Esophagus squamous epithelium (tissue), 5 donors: ENCODE data around the gene TTC28. TPM values are rescaled to one million over a fixed set of nuclear protein-coding genes. Genes with fewer than 3 reads are reported as not detected.

ENCODE experiments used
- DNase-seq: peaks from one replicate; lab custom pipeline; 2025; lab: John Stamatoyannopoulos, UW
- H3K27ac ChIP-seq, 4 donors: fragments of 200-600 bp; sonication (generic); one replicate each; pipeline ENCODE4 v1.5.1; 2016 to 2019; ENCODE audit warnings: mild to moderate bottlenecking in 1 of 4
- H3K27me3 ChIP-seq, 4 donors: fragments of 200-600 bp; sonication (generic); 1 replicate in 3 of 4; 2 replicates in 1 of 4; pipeline versions ENCODE4 v1.5.1 to v1.6.0; 2017 to 2021; ENCODE audit warnings: antibody characterized with exemption in 1 of 4
- H3K36me3 ChIP-seq, 3 donors: fragments of 200-600 bp; sonication (generic); one replicate each; pipeline ENCODE4 v1.5.1; 2016 to 2019
- H3K4me1 ChIP-seq, 3 donors: fragments of 200-600 bp; sonication (generic); one replicate each; pipeline ENCODE4 v1.5.1; 2017 to 2019
- H3K4me3 ChIP-seq, 4 donors: fragments of 200-600 bp; sonication (generic); 1 replicate in 3 of 4; 2 replicates in 1 of 4; pipeline ENCODE4 v1.5.1; 2016 to 2019; ENCODE audit warnings: mild to moderate bottlenecking in 2 of 4, moderate library complexity in 1 of 4
- H3K9me3 ChIP-seq, 3 donors: fragments of 200-600 bp; sonication (generic); one replicate each; pipeline ENCODE4 v1.5.1; 2016 to 2019
- POLR2A ChIP-seq, 4 donors: fragments of 450-650 bp; IDR thresholded peaks; one replicate each; pipeline ENCODE4 v1.6.1; 2017; ENCODE audit warnings: antibody characterized with exemption in 4 of 4, mild to moderate bottlenecking in 4 of 4, moderate library complexity in 3 of 4
- WGBS, 2 donors: methylation state at CpG; one replicate each; pipeline ENCODE4 v1.1.5; 2018; 5-methylcytosine and 5-hydroxymethylcytosine counted together
- intact Hi-C: fragments of 100-400 bp; cut with DNase I; formaldehyde crosslinking; loops from one replicate; pipeline ENCODE4 v1.15.0; 2022
- total RNA-seq, 4 donors: library from RNA; depleted of rRNA; stranded (reverse); fragments of >200 nt; gene quantifications; one replicate each; pipeline ENCODE4 v1.1.0, GENCODE V29; 2016
- TF ChIP-seq, protein P1 (sequence below), 6 experiments: fragments of 450-650 bp in 4 of 6; fragments of 200-600 bp in 2 of 6; sonication (generic) in 2 of 6; IDR thresholded peaks; one replicate each; pipeline ENCODE4 v1.5.1; 2016 to 2019; ENCODE audit warnings: antibody characterized with exemption in 6 of 6, mild to moderate bottlenecking in 4 of 6, moderate library complexity in 4 of 6
- donor health status: DM: yes; HTN: yes; CAD: no.

The TTC28 gene
- total RNA-seq, 4 donors from 2014 or later: 6.0 to 21.4 (median 7.7) TPM

DNA sequence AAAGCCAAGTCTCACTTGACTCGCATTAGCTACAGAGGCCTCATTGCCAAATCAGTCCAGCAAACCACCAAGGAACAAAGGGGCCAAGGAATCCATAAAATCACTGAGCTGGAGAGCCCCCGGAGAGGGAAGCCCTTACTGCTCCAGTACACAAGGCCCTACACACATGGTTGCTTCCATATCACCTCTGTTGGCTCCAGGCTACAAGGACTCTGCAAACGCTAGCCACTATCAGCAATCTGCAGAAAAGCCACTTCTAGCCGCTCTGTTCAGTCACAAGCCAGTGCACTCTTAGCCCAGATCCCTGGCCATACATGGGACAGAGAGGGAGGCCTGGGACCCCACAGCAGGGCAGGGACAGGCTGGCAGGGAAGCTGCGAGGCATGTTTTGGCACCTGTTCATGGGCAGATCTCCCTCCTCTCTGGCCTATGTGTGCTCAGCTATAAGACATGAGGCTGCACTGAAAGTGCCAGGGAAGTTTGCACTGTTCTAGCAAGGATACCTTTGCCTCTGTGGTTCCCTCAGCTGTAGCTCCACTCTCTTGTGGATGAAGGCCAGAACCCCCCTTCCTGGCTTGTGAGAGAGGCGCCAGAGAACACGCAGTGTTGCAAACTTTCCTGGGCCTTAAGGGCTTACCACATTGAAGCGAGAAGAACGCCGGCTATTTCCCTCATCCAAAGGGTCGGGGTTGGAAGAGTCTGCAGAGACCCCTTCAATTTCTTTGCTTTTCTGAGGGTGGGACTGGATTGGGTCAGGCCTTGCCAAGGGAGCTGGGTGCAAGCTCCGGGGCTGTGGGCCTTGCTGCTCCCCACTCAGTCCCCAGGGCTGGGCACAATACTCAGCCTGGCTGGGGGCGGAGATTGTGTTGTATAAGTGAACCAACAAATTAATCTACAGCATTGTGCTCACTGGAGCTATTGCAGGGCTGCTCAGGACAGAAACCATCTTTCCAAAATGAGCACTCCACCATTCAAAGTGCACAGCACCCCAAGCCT is 651.9 kb downstream of the TTC28 start:
- Histone ChIP-seq H3K36me3 (no peaks in the 10 kb centered on the region), H3K4me3 (no peak overlapping the region), H3K9me3 (no peaks in the 10 kb centered on the region), H3K4me1 (peaks cover 28 to 74% (median 31%) of the 10 kb centered on the region in 3 donors), H3K27me3 (no peaks in the 10 kb centered on the region), H3K27ac (peak overlapping the region in 3 of 4 donors; percentile 59 to 76 (median 68))
- 56 to 77% methylated on average over 3 to 9 of the region's 13 CpGs for WGBS, 2 donors
- TF ChIP-seq POLR2A (IDR thresholded peaks at IDR 0.05): no peak
- TF ChIP-seq, protein P1, sequence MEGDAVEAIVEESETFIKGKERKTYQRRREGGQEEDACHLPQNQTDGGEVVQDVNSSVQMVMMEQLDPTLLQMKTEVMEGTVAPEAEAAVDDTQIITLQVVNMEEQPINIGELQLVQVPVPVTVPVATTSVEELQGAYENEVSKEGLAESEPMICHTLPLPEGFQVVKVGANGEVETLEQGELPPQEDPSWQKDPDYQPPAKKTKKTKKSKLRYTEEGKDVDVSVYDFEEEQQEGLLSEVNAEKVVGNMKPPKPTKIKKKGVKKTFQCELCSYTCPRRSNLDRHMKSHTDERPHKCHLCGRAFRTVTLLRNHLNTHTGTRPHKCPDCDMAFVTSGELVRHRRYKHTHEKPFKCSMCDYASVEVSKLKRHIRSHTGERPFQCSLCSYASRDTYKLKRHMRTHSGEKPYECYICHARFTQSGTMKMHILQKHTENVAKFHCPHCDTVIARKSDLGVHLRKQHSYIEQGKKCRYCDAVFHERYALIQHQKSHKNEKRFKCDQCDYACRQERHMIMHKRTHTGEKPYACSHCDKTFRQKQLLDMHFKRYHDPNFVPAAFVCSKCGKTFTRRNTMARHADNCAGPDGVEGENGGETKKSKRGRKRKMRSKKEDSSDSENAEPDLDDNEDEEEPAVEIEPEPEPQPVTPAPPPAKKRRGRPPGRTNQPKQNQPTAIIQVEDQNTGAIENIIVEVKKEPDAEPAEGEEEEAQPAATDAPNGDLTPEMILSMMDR (IDR thresholded peaks at IDR 0.05): no peak
- intact Hi-C loops: loop anchor here (10.0 kb wide), 1 partner anchor 567 kb away; no protein-coding TSS in a partner anchor
- DNase-seq: no peak

DNA sequence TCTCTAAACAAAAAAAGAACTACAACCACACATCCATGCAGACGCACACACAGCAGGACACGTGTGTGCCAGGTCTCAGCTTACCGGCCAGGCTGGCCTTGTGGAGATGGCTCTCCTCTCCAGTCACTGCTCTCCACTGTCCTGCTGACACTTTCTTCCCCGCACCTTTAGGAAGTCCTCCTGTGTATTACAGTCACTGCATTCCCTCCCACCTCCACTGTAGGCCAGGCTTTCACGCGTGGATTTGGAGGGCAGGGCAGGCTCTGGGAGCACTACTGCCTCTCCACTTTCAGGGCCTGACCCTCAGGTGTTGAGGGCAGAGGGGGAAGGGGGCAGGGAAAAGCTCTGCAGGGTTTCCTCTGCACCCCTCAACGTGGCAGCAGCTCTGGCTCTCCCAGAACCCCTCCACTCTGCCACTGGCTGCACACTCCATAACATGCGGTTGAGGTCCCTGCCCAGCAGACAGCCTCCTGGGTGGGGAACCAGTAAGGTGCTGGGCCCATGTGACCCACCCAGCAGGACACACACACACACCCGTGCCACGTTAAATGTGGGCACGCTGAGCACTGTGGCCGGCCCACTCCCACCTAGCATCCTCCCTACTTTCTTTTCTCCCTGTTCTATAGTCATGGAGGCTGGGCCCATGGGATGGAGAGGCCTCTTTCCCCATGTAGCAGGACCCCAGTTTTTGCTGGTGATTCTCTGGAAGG is 653.6 kb downstream of the TTC28 start:
- no peak overlapping the region for H3K4me3 ChIP-seq
- H3K27ac ChIP-seq: no peak overlapping the region
- no peaks in the 10 kb centered on the region for H3K36me3 ChIP-seq
- 87 to 100% methylated on average over 4 to 11 of the region's 12 CpGs for WGBS, 2 donors
- no peaks in the 10 kb centered on the region for H3K27me3 ChIP-seq
- TF ChIP-seq, protein P1 (IDR thresholded peaks at IDR 0.05): no peak
- no peak for TF ChIP-seq POLR2A (IDR thresholded peaks at IDR 0.05)
- no peaks in the 10 kb centered on the region for H3K9me3 ChIP-seq
- H3K4me1 ChIP-seq: peaks cover 28 to 77% (median 35%) of the 10 kb centered on the region in 3 donors
- DNase-seq: no peak
- intact Hi-C loops: loop anchor here (10.0 kb wide), 1 partner anchor 569 kb away; no protein-coding TSS in a partner anchor

DNA sequence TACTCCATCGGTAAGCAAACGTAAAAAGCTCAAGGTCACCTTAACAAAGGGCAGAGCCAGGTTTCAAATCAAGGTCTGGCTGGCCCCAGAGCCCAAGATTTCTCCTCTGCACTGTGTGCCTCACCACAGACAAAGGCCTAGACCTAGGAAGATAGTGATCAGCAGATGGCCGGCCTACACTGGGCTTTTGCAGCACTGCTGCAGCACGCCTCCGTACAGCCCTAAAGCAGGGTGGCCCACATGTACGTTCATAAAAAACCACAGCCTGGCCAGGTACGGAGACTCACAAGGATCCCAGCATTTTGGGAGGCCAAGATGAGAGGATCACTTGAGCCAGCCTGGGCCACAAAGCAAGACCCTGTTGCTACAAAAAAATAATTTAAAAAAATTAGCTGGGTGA is 654.3 kb downstream of the TTC28 start:
- Histone ChIP-seq H3K27me3 (no peaks in the 10 kb centered on the region), H3K4me3 (no peak overlapping the region), H3K27ac (no peak overlapping the region), H3K36me3 (no peaks in the 10 kb centered on the region), H3K4me1 (peaks cover 28 to 77% (median 40%) of the 10 kb centered on the region in 3 donors), H3K9me3 (no peaks in the 10 kb centered on the region)
- WGBS, 2 donors: 96 to 98% methylated on average over 5 to 7 of the region's 7 CpGs
- DNase-seq: no peak
- no peak for TF ChIP-seq POLR2A (IDR thresholded peaks at IDR 0.05)
- TF ChIP-seq, protein P1 (IDR thresholded peaks at IDR 0.05): no peak
- intact Hi-C loops: loop anchor here (10.0 kb wide), 1 partner anchor 569 kb away; no protein-coding TSS in a partner anchor

DNA sequence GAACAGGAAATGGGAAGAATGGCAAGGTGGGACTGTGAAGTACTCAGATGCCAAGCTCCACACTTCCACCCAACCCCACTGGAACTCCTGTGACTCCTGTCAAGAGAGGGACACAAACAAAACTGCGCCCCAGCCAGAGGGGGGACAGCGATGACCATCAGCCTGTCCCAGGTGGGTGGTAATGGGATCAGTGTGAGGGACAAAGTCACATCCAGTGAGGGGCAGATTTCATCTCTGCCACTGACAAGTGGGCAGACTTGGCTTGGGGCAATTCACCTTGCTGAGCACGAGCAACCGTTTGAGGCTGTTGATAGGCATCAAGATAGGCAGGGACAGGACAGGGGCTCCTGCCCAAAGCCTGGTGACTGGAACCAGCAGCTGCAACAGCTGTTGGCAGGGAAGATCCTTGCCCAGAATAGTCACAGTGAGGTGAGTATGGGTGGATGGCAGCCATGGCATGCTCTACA is 655.2 kb downstream of the TTC28 start:
- no peaks in the 10 kb centered on the region for H3K36me3 ChIP-seq
- no peak for TF ChIP-seq POLR2A (IDR thresholded peaks at IDR 0.05)
- TF ChIP-seq, protein P1 (IDR thresholded peaks at IDR 0.05): no peak
- H3K27ac ChIP-seq: no peak overlapping the region
- no peak overlapping the region for H3K4me3 ChIP-seq
- DNase-seq: no peak
- peaks cover 31 to 77% (median 36%) of the 10 kb centered on the region in 3 donors for H3K4me1 ChIP-seq
- no peaks in the 10 kb centered on the region for H3K27me3 ChIP-seq
- 80 to 82% methylated on average over 2 to 4 of the region's 4 CpGs for WGBS, 2 donors
- intact Hi-C loops: loop anchor here (10.0 kb wide), 1 partner anchor 570 kb away; no protein-coding TSS in a partner anchor
- H3K9me3 ChIP-seq: no peaks in the 10 kb centered on the region
